Activated CD4-positive, alpha-beta T cell treated with anti-CD3 and anti-CD28 coated beads, Interleukin-2, Interleukin-6, amounts not matched to agents 100 ng/mL and 50 ng/mL, durations not matched to agents 16 hours and 8 hours (primary cell): Measurements from ENCODE around the gene GTF2F2.
"Not testable (repeated sequence)": the region's sequence is repeated elsewhere in the genome, so short reads cannot be mapped to it uniquely, and the experiment has no call there.

Source experiments
- DNase-seq: peaks from one replicate; pipeline ENCODE4 v3.0.0-alpha.2; 2020

GTF2F2 gene

DNA sequence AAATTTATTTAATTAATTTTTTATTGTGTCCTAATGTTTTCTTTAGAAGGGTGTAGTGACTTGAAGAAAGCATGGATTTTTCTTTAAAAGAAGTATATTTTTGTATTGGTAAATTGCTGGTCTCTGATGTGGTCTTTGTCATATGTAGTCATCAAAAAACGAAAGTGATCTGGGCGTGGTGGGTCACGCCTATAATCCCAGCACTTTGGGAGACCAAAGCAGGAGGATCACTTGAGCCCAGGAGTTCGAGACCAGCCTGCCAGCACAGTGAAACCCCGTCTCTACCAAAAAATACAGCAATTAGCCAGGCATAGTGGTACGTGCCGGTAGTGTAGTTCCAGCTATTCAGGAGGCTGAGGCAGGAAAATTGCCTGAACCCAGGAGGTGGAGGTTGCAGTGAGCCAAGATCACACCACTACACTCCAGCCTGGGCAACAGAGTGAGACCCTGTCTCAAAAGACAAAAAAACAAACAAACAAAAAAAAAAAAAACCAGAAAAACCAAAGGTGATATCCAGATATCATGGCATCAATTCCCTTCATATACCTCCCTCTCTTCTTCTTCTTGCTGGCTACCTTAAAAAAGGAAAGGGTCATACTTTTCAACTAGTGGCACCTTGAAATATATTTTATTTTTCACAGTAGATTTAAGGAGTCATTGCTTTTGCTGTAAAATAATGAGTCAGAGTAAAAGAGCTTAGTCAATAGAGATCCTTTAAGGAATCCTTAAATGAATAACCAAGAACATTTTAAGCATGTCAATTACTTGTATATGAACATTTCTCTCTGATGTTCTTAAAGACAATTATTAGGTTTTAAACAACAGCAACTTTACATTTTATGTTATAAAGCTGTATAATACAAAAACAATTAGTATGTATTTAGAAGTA, 60.6 kb downstream of the GTF2F2 start:
- DNase-seq = peak; percentile 31

DNA sequence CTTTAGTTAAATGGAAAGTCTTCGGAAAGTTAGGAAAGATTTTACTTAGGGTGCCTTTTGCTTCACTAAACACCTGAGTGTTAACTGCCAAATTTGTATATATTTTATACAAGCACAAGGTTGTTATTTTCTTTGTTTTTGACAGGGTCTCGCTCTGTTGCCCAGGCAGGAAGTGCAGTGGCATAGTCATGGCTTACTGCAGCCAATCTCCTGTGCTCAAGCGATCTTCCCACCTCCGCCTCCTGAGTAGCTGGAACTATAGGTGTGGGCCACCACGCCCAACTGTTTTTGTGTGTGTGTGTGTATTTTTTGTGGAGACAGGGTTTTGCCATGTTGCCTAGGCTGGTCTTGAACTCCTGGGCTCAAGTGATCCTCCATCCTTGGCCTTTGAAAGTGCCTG, 64.4 kb downstream of the GTF2F2 start:
- no peak for DNase-seq

DNA sequence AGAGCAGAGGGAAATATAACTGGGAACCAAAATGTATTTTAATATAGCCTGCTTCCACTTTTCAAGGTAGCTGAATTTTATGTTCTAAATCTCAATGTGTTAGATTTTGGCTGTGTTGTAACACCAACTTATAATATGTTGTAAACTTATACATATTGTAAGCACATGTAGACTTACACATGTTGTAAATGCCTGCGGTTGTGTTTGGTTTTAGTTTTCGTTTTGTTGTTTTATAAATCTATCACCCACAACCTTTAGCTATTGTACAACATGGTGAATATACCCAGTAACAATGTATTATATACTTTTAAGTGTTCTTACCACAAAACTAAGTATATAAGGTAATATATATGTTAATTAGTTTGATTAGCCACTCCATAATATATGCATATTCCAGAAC, 65.0 kb downstream of the GTF2F2 start:
- DNase-seq = no peak

DNA sequence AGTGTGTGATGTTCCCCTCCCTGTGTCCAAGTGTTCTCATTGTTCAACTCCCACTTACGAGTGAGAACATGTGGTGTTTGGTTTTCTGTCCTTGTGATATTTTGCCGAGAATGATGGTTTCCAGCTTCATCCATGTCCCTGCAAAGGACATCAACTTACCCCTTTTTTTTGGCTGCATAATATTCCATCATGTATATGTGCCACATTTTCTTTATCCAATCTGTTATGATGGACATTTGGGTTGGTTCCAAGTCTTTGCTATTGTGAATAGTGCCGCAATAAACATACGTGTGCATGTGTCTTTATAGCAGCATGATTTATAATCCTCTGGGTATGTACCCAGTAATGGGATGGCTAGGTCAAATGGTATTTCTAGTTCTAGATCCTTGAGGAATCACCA, 68.8 kb downstream of the GTF2F2 start:
- not testable (repeated sequence) for DNase-seq

DNA sequence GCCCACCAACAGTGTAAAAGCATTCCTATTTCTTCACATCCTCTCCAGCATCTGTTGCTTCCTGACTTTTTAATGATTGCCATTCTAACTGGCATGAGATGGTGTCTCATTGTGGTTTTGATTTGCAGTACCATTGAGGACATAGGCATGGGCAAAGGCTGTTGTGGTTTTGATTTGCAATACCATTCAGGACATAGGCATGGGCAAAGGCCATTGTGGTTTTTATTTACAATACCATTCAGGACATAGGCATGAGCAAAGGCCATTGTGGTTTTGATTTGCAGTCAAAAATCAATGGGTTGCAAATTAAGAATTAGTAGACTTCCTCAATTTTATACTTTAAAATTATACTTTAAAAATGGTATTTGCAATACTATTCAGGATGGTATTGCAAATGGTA, 69.2 kb downstream of the GTF2F2 start:
- not testable (repeated sequence) for DNase-seq

DNA sequence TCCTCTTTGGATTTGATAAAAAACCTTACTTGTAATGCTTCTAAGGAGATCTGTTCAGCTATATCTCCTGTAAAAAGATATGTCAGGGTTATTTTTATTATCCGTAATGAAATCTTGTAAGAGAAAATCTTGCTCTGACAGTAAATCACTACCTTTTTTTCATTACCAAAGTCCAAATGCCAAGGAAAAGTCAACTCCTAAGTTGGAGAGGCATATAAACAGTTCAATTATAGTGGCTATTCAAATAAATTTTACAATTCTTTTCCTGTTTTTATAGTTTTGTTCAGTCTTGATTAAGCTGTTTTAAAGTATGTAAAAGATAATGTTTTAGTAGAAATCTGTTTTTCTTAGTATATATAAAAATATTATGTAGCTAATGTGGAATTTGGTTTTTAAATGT, 71.6 kb downstream of the GTF2F2 start:
- no peak for DNase-seq

DNA sequence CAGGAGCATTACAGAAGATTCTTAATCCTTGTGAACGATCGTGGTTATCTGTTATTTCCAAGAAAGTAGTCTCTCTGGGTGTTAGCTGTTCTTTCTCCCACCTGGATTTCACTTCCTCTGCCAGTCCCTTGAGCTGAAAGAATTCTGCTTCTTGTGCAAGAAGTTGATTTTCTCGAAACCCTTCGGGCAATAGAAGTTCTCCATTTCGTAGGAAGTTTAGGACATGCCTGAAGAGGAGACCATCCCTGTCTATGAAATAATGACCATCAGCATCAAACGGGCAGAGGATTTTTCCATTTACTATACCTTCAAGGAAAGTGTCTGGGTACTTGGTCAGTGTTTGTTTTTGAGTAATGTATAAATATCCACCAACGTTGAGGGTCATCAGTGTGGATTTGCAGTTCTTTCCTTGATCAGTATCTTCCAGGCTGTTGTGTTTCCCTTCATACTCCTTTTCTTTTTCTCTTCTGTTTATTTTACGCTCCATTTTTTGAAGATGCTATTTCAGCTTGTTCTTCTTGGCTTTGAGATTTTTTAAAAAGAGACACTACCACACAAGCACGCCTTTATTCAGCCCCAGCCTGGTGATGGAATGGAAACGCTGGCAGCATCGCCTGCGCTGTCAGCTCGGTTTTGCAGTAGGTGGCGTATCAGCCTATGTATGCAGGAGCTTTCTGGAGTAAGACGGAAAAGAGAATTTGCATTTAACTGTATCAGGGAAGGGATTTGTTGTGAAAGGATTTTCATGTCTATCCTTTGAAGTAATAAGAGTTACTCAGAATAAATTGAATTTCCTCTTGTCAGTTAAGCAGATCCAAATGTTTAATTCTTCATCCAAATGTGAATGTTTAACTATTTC, 74.0 kb downstream of the GTF2F2 start:
- no peak for DNase-seq

DNA sequence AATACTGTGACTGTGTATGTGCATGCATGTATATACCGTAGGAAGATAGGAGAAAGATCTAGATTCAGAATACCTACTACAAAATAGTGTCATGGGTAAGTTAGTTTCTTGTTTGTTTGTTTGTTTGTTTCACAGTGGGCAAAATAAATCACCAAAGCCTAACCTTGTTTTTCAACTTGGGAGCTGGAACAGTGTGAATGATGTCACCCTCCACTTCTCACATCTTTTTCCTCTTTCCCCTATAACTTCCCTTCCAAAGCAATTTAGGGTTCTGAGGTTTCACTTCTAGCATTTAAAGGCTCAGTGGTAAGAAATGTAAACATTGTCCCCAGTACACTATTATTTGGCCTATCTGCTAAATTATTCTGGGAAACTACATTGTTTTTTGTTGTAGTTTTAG, 75.1 kb downstream of the GTF2F2 start:
- DNase-seq = no peak

DNA sequence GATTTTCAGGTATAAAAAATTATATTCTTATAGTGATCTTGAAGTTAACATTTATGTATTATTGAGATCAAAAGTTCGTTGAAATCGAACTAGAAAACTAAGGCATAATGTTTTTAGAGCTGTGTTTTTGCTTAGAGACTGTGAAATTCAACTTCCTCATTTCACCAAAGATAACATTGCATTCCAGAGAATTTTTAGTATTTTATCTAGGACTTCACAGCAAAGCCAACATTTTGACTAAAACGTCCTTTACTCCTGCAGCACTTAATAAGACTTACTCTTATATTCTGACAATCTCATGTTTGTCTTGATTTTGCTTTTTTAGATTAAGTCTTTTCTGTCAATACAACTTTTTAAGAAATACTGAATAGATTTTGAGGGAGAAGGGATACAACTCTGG, 75.8 kb downstream of the GTF2F2 start:
- DNase-seq = no peak

DNA sequence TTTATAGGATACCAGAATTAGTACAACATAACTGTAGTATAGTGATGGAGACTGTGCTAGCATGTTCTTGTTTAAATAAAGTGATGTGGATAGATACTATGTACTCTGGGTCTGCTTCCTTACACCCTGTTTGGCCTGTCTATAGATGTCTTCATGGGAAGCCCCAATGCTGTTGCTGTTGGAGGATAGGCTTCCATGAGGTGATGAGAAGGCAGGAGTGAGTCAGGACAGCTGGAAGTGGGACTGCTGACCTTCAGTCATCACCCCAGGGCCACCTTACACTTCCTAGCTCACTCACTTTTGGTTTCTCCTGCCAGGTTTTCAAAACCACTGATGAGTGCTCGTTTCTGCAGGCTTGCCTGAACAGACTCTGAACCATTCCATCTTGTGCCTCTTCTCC, 76.3 kb downstream of the GTF2F2 start:
- DNase-seq = no peak

DNA sequence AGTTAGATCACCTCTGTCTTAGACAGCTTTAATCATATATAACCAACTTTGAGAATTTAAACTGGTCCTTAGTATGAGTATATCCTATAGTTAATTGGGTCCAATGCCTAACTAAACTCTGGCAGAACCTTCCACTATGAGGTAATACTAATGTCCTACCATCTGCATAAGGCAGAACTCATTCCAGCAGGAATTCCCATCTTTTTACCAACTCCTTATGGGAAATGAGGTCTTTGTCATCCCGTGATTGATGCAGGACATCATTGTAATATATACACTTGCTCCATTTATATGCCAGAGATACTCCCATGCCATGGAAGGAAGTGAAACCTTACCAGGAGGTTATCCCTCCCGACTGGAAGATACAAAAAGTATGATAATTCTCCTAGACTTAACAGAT, 77.7 kb downstream of the GTF2F2 start:
- DNase-seq = no peak

DNA sequence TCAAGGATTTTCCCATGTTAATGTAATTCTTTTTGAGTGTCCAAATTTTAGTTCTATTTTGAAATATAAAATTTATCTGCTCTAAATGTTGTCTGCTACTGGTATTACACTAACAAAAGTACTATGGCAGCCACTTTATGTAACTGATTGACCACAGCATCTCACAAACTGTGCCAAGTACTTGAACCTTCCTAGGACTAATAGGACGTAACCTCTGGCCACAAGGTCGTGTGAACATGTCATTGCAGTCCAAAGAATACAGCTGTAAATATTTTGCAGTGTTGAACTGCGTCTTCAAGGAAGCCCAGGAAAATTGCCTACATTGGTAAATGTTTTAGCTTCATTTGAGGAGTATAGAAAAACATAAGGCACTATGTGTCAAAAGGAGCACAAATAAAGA, 78.6 kb downstream of the GTF2F2 start:
- no peak for DNase-seq

DNA sequence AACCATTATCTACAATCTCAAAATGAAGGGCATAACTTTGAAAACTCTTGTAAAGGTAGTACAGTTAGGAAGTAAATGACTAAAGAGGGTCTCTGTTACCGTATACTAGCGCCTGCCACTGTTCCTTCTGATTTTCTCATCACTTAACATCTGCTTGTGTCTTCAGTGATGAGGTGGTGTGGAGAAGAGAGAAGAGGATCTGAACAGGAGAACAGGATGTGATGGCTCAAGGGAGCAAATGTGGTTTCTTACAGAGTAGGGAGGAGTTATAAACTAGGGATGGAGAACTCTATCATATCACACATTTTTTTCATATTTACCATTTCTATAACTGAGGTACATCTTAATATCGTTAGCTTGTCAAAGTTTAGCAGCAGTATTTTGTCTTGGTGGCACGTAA, 79.4 kb downstream of the GTF2F2 start:
- DNase-seq = no peak

DNA sequence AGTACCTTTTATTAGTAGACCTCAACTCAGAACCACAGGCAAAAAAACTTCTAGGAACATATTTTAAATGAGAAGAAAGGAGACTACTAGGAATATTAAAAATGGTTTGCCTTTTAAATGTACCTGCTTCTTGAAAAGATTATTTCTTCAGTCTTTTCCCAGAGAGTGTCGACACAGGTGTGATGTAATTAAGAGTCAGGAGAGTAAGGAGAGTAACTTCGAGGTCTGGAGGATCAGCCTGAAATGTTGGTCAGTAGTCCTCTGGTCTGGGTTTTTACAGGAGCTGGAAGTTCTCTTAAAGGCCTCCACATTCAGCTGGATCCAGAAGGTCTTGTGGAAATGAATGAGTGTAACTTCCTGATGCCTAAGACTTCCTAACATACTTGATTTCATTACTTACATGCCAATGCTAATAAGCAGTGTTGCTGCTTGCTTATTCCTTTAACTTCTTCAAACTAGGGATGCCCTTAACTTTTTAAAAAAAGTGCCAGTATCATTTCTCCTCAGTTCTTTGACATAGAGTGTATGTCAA, 80.5 kb downstream of the GTF2F2 start, which contains the start of gene KCTD4:
Gene KCTD4 (minus strand): TSS at position 345 of the 532 bp plus-strand sequence. CDS start 6,478 bp downstream, outside the sequence.
- DNase-seq = no peak

DNA sequence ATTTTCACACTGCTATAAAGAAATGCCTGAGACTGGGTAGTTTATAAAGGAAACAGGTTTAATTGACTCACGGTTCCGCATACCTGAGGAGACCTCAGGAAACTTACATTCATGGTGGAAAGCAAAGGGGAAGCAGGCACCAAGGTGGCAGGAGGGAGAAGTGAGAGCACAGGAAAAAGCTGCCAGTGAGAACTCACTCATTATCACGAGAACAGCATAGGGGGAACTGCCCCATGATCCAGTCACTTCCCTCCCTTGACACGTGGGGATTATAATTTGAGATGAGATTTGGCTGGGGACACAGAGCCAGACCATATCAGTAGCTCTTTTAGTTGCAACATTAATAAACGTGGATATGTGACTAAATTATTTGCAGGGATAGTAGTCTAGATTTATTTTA, 84.8 kb downstream of the GTF2F2 start:
- no peak for DNase-seq

DNA sequence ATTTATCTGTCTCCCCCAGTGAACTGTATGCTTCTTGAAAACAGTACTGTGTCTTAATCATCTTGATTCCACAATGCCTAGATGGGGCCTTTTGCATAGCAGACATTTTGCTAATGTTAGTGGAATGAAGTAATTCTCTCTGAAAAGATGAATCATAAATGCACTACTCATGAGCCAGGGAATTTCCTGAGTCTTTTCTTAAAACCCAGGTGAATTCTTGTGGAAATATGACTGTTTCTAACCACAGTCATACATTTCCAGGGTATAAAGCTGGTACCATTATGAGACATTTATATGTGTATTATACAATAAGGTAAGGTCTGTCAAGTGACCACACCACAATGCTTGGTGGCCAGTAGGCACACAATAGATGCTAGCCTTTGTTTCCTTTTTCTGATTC, 86.0 kb downstream of the GTF2F2 start:
- DNase-seq = peak; percentile 64

DNA sequence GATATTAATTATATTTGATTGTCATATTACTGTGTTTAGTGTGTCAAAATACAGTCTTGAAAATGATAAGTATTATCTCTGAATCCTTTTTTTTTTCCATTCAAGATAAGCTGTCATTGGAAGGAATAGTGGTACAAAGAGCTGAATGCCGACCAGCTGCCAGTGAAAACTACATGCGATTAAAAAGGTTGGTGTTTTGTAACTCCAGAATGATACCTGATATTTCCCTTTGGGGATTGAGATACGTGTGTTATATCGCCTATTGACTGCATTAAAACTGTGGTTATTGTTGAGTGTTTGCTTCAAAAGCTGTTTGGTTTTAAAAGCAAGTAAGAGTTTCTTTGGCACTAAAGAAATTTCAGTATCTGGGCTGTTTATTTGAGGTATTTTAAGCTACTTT, 87.0 kb downstream of the GTF2F2 start:
- DNase-seq = no peak

DNA sequence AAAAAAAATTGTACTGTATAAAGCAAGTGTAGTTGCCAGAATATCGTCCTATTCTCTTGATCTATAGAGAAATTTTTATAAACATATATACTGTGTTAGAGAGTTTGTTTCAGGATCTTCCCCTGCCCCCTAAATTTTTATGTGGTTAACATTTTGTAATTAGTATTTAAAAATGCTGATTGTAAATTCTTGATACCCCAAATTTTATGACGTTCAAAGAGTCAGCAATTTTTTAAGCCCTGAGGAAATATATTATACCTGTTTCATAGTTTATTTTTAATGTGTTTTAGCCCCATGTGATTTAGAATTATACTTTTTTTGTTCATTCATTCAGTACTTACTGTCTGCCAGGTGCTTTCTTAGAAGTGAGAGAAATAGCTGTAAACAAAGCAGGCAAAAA, 87.8 kb downstream of the GTF2F2 start:
- DNase-seq = no peak

DNA sequence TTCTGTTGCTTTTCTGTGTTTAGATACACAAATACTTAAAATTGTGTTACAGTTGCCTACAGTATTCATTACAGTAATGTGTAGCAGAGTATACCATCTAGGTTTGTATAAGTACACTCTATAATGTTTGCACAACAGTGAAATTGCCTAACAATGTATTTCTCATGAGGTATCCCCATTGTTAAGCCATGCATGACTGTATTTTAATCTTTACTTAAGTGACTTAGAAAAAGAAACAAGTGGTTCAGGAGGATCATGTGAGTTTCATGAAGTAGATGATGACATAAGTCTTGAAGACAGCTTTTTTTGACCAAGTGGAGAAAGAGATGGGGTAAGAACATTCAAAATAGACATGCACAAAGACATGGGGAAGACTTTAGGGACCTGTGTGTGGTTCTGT, 88.9 kb downstream of the GTF2F2 start:
- DNase-seq = no peak

DNA sequence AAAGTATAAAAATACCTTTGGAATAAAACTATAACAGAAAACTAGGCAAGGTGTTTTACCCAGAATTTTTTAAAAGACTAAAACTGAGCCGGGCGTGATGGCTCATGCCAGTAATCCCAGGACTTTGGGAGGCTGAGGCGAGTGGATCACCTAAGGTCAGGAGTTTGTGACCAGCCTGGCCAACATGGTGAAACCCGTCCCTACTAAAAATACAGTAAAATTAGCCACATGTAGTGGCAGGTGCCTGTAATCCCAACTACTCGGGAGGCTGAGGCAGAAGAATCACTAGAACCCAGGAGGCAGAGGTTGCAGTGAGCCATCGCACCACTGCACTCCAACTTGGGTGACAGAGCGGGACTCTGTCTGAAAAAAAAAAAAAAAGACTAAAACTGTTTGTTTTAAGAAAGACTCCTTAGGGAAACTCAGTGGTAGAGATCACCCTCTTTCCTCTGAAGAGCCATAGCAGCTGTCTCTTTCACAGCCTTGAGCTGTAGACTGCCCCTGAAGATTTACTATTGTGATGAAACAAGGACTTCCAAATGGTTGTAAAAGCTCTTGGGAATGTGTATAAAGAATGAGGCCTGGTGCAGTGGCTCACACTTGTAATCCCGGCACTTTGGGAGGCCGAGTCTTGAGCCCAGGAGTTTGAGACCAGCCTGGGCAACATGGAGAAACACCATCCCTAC, 95.2 kb downstream of the GTF2F2 start:
- DNase-seq = no peak

DNA sequence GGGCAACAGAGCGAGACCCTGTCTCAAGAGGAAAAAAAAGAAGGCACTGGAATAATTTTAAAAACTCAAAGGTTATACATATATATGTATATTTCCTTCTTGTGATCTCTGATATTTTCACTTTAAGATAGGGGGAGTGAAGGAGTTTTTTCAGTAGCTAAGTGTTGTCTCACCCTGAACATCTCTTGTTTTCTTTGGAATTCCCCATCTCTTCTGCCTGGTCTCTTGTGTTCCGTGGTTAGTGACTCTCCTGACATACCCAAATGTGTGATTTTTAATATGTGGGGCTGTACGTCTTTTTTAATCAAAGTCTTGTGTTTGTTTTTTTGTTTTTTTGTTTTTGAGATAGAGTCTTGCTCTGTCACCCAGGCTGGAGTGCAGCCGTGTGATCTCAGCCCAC, 95.9 kb downstream of the GTF2F2 start:
- DNase-seq = no peak

DNA sequence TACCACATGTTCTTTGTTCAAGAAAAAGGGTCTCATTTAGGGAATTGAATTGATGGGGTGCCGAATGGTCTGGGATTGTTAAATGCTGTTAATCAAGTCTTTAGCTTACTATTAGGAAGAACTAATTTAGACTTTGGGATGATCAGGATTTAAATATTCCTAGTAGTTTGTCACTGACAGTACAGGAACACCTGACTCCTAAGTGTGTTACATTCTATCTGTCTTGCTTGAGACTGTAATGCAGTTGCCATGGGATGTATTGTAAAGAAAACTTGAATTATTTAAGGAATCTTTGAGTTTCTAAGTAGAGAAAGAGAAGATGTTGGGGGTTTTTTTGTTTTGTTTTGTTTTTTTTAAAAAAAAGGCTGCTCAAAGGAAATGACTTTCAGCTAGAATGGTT, 98.4 kb downstream of the GTF2F2 start:
- no peak for DNase-seq
